CD8-positive, alpha-beta memory T cell (primary cell): ENCODE results near the gene DSG3. TPM values are rescaled to one million over a fixed set of nuclear protein-coding genes. Genes with fewer than 3 reads are reported as not detected.

Experiments used
- CTCF ChIA-PET: fragments of 350-600 bp; sonication (Branson Sonifier 250); formaldehyde crosslinking; loops from one replicate; lab custom pipeline; 2021; ENCODE audit warnings: antibody characterized with exemption; lab: Charles Lee
- POLR2A ChIA-PET: fragments of 350-600 bp; sonication (Branson Sonifier 250); formaldehyde crosslinking; loops from one replicate; lab custom pipeline; 2021; ENCODE audit warnings: antibody characterized with exemption; lab: Charles Lee
- DNase-seq, 5 donors: peaks; one replicate each; pipeline versions ENCODE4 v3.0.0 to v3.0.0-alpha.2; 2020 to 2022; ENCODE audit warnings: mixed read lengths in 1 of 5
- H3K27ac ChIP-seq: one replicate; pipeline ENCODE4 v1.7.0; 2013; ENCODE audit warnings: low read depth, mild to moderate bottlenecking, low read length, moderate library complexity
- H3K27me3 ChIP-seq: 2 replicates; pipeline ENCODE4 v1.7.0; 2013; ENCODE audit warnings: low read length, mild to moderate bottlenecking; ENCODE audit not compliant: insufficient read depth, poor library complexity, severe bottlenecking
- H3K36me3 ChIP-seq: 2 replicates; pipeline ENCODE4 v1.7.0; 2013; ENCODE audit warnings: mild to moderate bottlenecking, low read length, moderate library complexity; ENCODE audit not compliant: insufficient read depth
- H3K4me1 ChIP-seq: 2 replicates; pipeline ENCODE4 v1.7.0; 2013; ENCODE audit warnings: mild to moderate bottlenecking, low read length, moderate library complexity; ENCODE audit not compliant: insufficient read depth
- H3K4me3 ChIP-seq: 2 replicates; pipeline ENCODE4 v1.7.0; 2013; ENCODE audit warnings: mild to moderate bottlenecking, low read length
- H3K9me3 ChIP-seq: 2 replicates; pipeline ENCODE4 v1.7.0; 2013; ENCODE audit warnings: mild to moderate bottlenecking, low read length
- H3K27ac Mint-ChIP-seq, 8 donors: one replicate each; pipeline ENCODE4 v1.8.0; 2020 to 2021; ENCODE audit warnings: mixed read lengths in 8 of 8, mild to moderate bottlenecking in 6 of 8, inconsistent platforms in 3 of 8, moderate library complexity in 3 of 8
- H3K27me3 Mint-ChIP-seq, 2 donors: one replicate each; pipeline ENCODE4 v1.8.0; 2020 to 2021; ENCODE audit warnings: mixed read lengths in 2 of 2, mild to moderate bottlenecking in 1 of 2, moderate library complexity in 1 of 2
- H3K36me3 Mint-ChIP-seq, 3 donors: one replicate each; pipeline ENCODE4 v1.8.0; 2020 to 2021; ENCODE audit warnings: mixed read lengths in 3 of 3, inconsistent platforms in 1 of 3, mild to moderate bottlenecking in 1 of 3
- H3K4me1 Mint-ChIP-seq, 3 donors: one replicate each; pipeline ENCODE4 v1.8.0; 2020 to 2021; ENCODE audit warnings: mixed read lengths in 3 of 3, inconsistent platforms in 1 of 3, mild to moderate bottlenecking in 1 of 3
- H3K4me3 Mint-ChIP-seq, 7 donors: one replicate each; pipeline ENCODE4 v1.8.0; 2020 to 2021; ENCODE audit warnings: mixed read lengths in 7 of 7, mild to moderate bottlenecking in 6 of 7, moderate library complexity in 4 of 7, inconsistent platforms in 2 of 7
- H3K9me3 Mint-ChIP-seq, 5 donors: one replicate each; pipeline ENCODE4 v1.8.0; 2020 to 2022; ENCODE audit warnings: mixed read lengths in 5 of 5, mild to moderate bottlenecking in 3 of 5, moderate library complexity in 2 of 5, inconsistent platforms in 1 of 5
- polyA plus RNA-seq: library from polyadenylated mRNA; unstranded; fragments of 300-500 nt; fragmentation: Illumina TruSeq; gene quantifications from one replicate; pipeline ENCODE4 v1.2.3, GENCODE V29; 2021
- total RNA-seq, 2 experiments: library from RNA; stranded (reverse); gene quantifications; one replicate each; pipeline ENCODE4 v1.2.3, GENCODE V29; 2021

The DSG3 gene
- total and polyA plus RNA-seq, 3 experiments from 2014 or later, result not detected

DNA sequence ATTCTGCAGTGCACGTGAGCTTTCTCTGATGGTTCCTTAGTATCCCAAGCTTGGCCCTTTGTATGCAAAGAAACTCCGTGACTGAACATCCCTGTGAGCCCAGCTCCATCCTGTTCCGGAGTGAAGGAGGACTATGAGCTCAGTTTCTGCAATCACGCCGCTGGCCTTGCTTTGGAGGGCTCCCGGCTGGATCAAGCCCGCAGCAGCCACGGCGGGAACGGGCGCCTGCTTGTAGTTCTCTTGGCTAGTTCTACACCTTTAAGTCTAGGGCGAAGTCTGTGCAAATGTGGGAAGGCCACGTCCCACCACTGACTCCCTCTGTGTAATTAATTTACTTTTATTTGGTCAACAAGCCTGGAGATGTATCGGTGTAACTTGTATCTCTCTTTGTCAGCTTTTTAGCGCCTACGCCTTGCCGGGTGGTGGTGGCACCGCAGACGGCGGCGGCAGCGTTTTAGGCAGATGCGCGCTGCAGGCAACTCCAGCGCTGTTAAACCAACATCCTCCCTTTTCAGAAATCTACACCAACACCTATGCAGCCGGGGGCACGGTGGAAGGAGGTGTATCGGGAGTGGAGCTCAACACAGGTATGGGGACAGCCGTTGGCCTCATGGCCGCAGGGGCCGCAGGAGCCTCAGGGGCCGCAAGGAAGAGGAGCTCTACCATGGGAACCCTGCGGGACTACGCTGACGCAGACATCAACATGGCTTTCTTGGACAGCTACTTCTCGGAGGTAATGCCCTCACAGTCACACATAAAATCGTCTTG lies 36.6 kb upstream of the DSG3 start:
- Mint-ChIP-seq H3K27ac (no peak overlapping the region), H3K9me3 (peaks cover 4 to 12% (median 7%) of the 10 kb centered on the region in 5 donors), H3K27me3 (no peaks in the 10 kb centered on the region), H3K4me3 (no peak overlapping the region), H3K4me1 (no peaks in the 10 kb centered on the region), H3K36me3 (no peaks in the 10 kb centered on the region)
- DNase-seq, result no peak
- Histone ChIP-seq H3K4me1 (no peaks in the 10 kb centered on the region), H3K27me3 (no peaks in the 10 kb centered on the region), H3K9me3 (no peaks in the 10 kb centered on the region), H3K27ac (no peak overlapping the region), H3K36me3 (no peaks in the 10 kb centered on the region), H3K4me3 (no peak overlapping the region)
- CTCF ChIA-PET, result no interaction called here
- POLR2A ChIA-PET, result no interaction called here

- Mint-ChIP-seq H3K4me1 (no peaks in the 10 kb centered on the region), H3K27ac (no peak overlapping the region), H3K9me3 (peaks cover 1 to 10% (median 3%) of the 10 kb centered on the region in 5 donors), H3K4me3 (no peak overlapping the region), H3K36me3 (no peaks in the 10 kb centered on the region), H3K27me3 (no peaks in the 10 kb centered on the region)
- CTCF ChIA-PET, result no interaction called here
- POLR2A ChIA-PET, result no interaction called here
- H3K27me3 ChIP-seq, result no peaks in the 10 kb centered on the region
- H3K9me3 ChIP-seq, result no peaks in the 10 kb centered on the region
- no peak overlapping the region for H3K27ac ChIP-seq
- no peaks in the 10 kb centered on the region for H3K36me3 ChIP-seq
- no peak for DNase-seq
- H3K4me3 ChIP-seq, result no peak overlapping the region
- H3K4me1 ChIP-seq, result no peaks in the 10 kb centered on the region
Observed at GRCh38 chr18:31413137-31413536, 34.4 kb upstream of the DSG3 start.

DNA sequence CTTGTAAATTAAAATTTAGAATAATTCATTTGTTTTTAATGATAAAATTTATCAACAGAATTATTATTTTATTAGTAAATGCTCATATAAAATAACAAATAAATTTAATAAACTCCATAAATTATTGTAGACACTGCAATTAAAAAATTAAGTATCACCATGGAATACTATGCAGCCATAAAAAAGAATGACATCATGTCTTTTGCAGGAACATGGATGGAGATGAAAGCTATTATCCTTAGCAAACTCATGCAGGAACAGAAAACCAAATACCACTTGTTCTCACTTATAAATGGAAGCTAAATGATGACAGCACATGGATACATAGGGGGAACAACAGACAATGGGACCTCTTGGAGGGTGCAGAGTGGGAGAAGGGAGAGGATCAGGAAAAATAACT lies 29.7 kb upstream of the DSG3 start:
- peaks cover 2 to 10% (median 4%) of the 10 kb centered on the region in 5 donors for H3K9me3 Mint-ChIP-seq
- ChIA-PET CTCF (no interaction called here), POLR2A (no interaction called here)
- Histone ChIP-seq H3K27ac (no peak overlapping the region), H3K36me3 (no peaks in the 10 kb centered on the region), H3K4me3 (no peak overlapping the region), H3K27me3 (no peaks in the 10 kb centered on the region), H3K9me3 (no peaks in the 10 kb centered on the region), H3K4me1 (no peaks in the 10 kb centered on the region)
- H3K4me3 Mint-ChIP-seq, result no peak overlapping the region
- no peaks in the 10 kb centered on the region for H3K36me3 Mint-ChIP-seq
- H3K4me1 Mint-ChIP-seq, result no peaks in the 10 kb centered on the region
- no peak for DNase-seq
- H3K27me3 Mint-ChIP-seq, result no peaks in the 10 kb centered on the region
- no peak overlapping the region for H3K27ac Mint-ChIP-seq

DNA sequence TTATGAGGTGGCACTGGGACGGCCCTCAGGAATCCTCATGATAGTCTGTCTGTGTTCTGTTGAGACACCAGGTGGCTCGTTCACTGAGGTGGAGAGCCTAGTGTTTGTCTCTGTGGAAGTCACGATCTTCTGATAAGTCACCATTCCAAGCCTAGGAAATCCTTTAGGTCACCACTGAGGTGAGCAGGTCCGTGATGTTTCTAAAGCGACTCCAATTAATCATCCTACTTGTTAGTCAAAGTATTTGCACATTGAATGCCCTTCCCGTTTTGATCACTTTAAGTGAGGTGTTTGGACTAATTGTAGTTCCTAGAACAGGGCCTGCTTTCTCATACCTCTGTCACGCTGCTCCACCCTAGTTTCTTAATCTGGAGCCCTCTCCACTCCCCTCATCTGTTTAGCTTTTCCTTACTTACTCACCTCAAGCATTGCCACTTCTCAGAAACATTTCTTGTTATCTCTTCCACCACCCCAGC lies 28.0 kb upstream of the DSG3 start:
- Mint-ChIP-seq H3K4me3 (no peak overlapping the region), H3K27me3 (no peaks in the 10 kb centered on the region), H3K4me1 (no peaks in the 10 kb centered on the region), H3K27ac (no peak overlapping the region), H3K9me3 (peaks cover 2 to 8% (median 4%) of the 10 kb centered on the region in 5 donors), H3K36me3 (no peaks in the 10 kb centered on the region)
- Histone ChIP-seq H3K4me3 (no peak overlapping the region), H3K27ac (no peak overlapping the region), H3K4me1 (no peaks in the 10 kb centered on the region), H3K27me3 (no peaks in the 10 kb centered on the region), H3K9me3 (no peaks in the 10 kb centered on the region), H3K36me3 (no peaks in the 10 kb centered on the region)
- no peak for DNase-seq
- ChIA-PET CTCF (no interaction called here), POLR2A (no interaction called here)

DNA sequence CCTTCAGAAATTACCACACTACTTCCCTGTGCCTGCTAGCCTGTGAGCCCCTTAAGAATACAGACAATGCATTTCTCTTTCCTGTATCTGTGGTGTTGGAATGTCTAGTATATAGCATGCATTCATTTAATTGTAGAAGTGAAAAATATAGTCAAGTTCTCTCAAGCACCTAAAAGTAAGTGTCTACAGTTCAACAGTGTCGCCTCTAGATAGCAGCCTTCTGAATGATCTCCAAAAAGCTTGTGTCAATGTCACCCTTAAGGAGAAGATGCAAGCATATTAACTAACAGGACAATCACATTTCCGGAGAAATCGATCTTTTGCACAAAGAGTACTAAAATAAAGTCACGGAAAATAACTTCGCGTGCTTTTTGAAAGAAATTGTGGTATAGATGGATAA lies 27.5 kb upstream of the DSG3 start:
- Histone ChIP-seq H3K27me3 (no peaks in the 10 kb centered on the region), H3K4me1 (no peaks in the 10 kb centered on the region), H3K9me3 (no peaks in the 10 kb centered on the region), H3K36me3 (no peaks in the 10 kb centered on the region), H3K27ac (no peak overlapping the region), H3K4me3 (no peak overlapping the region)
- no peak overlapping the region for H3K4me3 Mint-ChIP-seq
- no peaks in the 10 kb centered on the region for H3K36me3 Mint-ChIP-seq
- POLR2A ChIA-PET, result no interaction called here
- H3K27me3 Mint-ChIP-seq, result no peaks in the 10 kb centered on the region
- no peaks in the 10 kb centered on the region for H3K4me1 Mint-ChIP-seq
- no peak overlapping the region for H3K27ac Mint-ChIP-seq
- no peak for DNase-seq
- CTCF ChIA-PET, result no interaction called here
- peaks cover 2 to 8% (median 3%) of the 10 kb centered on the region in 5 donors for H3K9me3 Mint-ChIP-seq

DNA sequence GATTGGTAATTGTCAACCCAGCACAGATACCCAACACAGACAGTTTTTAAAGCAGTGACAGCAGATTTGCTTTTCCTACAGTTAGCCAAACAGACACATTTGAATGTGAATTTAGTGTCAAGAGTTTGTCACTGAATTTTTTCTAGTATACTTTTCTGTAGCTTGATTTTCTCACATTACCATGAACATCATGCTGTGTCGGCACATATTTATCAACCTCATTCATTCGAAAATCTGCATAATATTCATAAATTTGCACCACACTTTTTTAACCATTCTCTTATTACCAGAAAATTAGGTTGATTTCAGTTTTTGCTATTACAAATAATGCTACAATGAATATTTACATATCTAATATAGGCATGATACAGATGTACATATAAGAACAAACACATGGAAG lies 27.0 kb upstream of the DSG3 start:
- DNase-seq, result no peak
- H3K27me3 ChIP-seq, result no peaks in the 10 kb centered on the region
- peaks cover 2 to 8% (median 3%) of the 10 kb centered on the region in 5 donors for H3K9me3 Mint-ChIP-seq
- H3K27ac Mint-ChIP-seq, result no peak overlapping the region
- H3K4me1 ChIP-seq, result no peaks in the 10 kb centered on the region
- no peaks in the 10 kb centered on the region for H3K4me1 Mint-ChIP-seq
- H3K27ac ChIP-seq, result no peak overlapping the region
- H3K4me3 ChIP-seq, result no peak overlapping the region
- POLR2A ChIA-PET, result no interaction called here
- CTCF ChIA-PET, result no interaction called here
- no peaks in the 10 kb centered on the region for H3K36me3 Mint-ChIP-seq
- no peak overlapping the region for H3K4me3 Mint-ChIP-seq
- no peaks in the 10 kb centered on the region for H3K36me3 ChIP-seq
- H3K27me3 Mint-ChIP-seq, result no peaks in the 10 kb centered on the region
- no peaks in the 10 kb centered on the region for H3K9me3 ChIP-seq

GRCh38 chr18:31424383-31424988 lies 23.1 kb upstream of the DSG3 start:
- no peaks in the 10 kb centered on the region for H3K36me3 Mint-ChIP-seq
- H3K27me3 Mint-ChIP-seq, result no peaks in the 10 kb centered on the region
- peaks cover 0 to 3% (median 3%) of the 10 kb centered on the region in 5 donors for H3K9me3 Mint-ChIP-seq
- DNase-seq, result no peak
- ChIA-PET CTCF (no interaction called here), POLR2A (no interaction called here)
- Histone ChIP-seq H3K9me3 (no peaks in the 10 kb centered on the region), H3K36me3 (no peaks in the 10 kb centered on the region), H3K27me3 (no peaks in the 10 kb centered on the region), H3K4me3 (no peak overlapping the region), H3K27ac (no peak overlapping the region), H3K4me1 (no peaks in the 10 kb centered on the region)
- H3K4me1 Mint-ChIP-seq, result no peaks in the 10 kb centered on the region
- no peak overlapping the region for H3K27ac Mint-ChIP-seq
- no peak overlapping the region for H3K4me3 Mint-ChIP-seq

GRCh38 chr18:31426021-31426420 lies 21.5 kb upstream of the DSG3 start:
- CTCF ChIA-PET, result no interaction called here

More at GRCh38 chr18:31426021-31426420, 21.5 kb upstream of the DSG3 start:
- Histone ChIP-seq H3K4me3 (no peak overlapping the region), H3K36me3 (no peaks in the 10 kb centered on the region), H3K9me3 (no peaks in the 10 kb centered on the region), H3K27me3 (no peaks in the 10 kb centered on the region), H3K27ac (no peak overlapping the region), H3K4me1 (no peaks in the 10 kb centered on the region)
- Mint-ChIP-seq H3K9me3 (peaks cover 0 to 3% (median 2%) of the 10 kb centered on the region in 5 donors), H3K27me3 (no peaks in the 10 kb centered on the region), H3K4me3 (no peak overlapping the region), H3K36me3 (no peaks in the 10 kb centered on the region), H3K27ac (no peak overlapping the region), H3K4me1 (no peaks in the 10 kb centered on the region)
- POLR2A ChIA-PET, result no interaction called here
- DNase-seq, result no peak
